HG02884 (cell line): ENCODE data around the gene CDC42BPA.

Experiments used
- ATAC-seq: cut with Tn5 transposase; IDR thresholded peaks from one replicate; pipeline ENCODE4 v1.9.1; 2021; ENCODE audit warnings: mild to moderate bottlenecking, moderate library complexity; ENCODE audit not compliant: unreplicated experiment

The CDC42BPA gene

GRCh38 chr1:227214207-227214606 lies 104.1 kb downstream of the CDC42BPA start:
- ATAC-seq = no peak

DNA sequence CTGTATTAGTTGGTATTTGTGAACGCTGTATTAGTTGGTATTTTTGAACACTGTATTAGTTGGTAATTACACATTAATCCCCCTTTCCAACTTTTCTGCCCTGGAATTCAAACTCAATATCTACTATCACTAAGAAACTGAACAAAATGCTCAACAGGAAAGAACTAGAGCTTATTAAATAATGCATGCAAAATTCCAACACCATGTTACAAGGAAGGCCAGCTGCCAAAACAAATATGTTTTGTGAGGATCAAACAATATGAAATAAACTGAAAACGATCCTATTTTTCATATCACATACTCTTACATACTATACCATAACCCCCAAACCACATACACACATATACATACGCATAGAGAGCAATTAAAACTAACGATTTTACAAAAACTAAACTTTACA lies 104.9 kb downstream of the CDC42BPA start:
- no peak for ATAC-seq

DNA sequence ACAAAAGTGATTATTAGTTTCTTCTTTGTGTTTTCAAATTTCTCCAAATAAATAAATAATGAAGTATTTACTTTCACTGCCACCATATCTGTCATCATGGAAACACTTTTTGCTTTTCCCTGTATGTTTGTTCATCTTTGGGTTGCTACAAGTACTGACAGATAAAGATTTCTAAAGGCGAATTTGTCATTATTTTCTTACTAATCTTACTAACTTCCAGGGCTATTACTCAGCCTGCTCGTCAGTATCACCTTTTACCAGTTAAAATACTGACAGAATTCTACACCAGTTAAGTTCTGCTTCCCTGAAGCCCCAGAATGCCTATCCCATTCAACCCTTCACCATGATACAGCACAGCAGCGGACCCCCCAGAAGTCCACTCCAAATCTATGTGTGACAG lies 106.1 kb downstream of the CDC42BPA start:
- ATAC-seq = no peak

DNA sequence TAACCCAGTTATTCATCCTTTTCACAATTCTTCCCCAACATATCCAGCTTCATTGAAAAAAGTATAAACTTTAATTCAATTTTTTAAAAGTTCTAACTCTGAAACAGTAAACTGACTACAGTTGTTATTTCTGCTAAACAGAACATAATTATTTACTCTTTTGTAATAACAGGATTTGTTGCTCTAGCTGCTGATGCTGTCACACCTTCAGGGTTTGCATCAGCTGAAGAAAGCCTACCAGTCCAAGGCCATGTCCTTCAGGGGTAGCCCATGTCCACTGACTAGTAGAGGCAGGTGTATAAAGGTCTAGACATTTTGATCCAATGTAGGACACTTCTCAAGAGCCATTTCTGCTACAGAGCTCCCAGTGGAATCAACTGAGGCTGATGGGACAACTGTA lies 107.7 kb downstream of the CDC42BPA start:
- ATAC-seq = no peak

GRCh38 chr1:227197064-227197463 lies 121.2 kb downstream of the CDC42BPA start:
- ATAC-seq = no peak

DNA sequence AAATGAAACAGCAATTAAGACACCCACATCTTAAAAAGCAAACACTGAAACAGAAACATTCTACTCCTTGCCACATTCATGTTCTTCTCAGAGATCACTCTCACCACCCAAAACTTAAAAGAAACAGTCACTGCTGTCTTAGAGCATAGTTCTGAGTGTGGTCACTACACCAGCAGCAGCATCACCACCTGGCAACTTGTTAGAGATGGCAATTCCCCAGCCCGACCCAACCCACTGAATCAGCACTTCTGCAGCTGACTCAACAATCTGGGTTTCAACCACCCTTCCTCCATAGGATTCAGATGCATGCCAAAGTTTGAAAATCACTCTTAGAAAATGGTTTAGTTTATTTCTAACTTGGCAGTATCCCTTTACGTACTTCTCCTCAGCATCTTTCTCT lies 126.1 kb downstream of the CDC42BPA start:
- peak; percentile 66 for ATAC-seq

DNA sequence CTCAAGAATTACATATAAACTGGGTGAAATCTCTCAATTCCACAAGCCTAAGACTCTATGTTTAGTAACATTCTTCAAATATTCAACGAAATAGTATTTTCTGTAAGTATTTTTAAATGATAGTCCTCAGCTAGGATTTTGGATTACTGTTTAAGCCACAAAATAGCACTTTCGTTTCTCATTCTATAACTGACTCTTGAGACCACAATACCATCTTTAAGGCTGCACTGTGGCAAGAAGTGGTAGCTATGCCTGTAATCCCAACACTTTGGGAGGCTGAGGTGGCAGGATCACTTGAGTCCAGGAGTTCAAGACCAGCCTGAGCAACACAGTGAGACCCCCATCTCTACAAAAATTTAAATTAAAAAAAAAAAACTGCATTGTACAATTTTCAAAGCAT lies 126.7 kb downstream of the CDC42BPA start:
- peak; percentile 60 for ATAC-seq

DNA sequence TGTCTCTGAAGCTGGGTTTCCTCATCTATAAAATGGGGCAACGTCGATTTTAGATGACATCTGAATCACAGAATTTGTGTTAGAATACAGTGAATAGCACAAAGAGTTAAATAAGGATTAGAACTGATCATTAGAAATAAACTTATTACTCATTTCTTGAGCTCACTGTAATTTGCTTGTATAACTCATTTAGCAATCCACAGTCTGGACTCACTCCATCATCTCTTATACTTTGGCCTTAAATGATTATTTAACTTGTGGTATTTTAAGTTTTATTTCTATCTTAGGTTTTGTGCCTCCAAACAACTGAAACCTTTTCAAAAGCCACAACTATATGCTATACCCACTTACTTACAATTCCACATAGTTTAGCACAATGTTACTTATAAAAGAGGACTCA lies 128.0 kb downstream of the CDC42BPA start:
- no peak for ATAC-seq

- no peak for ATAC-seq
Observed at GRCh38 chr1:227185291-227185690, 133.0 kb downstream of the CDC42BPA start.

DNA sequence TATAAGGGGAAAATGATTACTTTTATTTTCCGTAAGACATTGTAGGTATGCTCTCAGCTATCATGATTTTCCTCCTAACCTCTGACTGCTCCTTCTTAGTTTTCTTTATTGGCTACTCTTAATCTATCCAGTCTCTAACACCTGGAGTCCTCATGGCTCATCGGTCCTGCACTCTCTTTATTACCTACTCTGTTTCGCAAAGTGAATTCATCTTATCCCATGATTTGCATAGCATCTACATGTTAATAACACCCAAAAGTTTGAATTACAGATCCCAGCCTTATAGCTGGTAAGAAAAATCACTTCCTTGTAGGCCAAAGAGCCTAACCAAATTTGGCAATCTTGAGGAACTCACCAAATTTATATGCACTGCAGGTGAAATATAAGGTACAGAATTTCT lies 136.3 kb downstream of the CDC42BPA start:
- ATAC-seq = no peak

- no peak for ATAC-seq
Observed at GRCh38 chr1:227175611-227176010, 142.7 kb downstream of the CDC42BPA start.

DNA sequence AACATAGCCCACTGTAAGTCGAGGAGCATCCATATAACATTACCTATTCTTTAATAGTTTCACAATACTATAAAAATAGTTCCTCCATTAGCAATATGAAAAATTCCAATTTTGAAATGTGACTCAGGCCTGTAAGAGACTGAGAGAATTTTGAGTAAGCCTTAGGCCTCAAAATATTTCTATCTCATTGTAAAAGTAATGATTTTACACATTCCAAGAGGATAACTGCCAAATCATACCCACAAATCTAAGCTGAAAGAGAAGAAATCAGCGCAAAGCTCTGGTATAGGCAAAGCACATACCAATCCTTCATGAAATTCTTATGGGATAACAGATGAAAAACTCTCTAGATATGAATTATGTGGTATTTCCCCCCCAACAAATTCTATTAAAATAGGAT lies 144.1 kb downstream of the CDC42BPA start:
- ATAC-seq = no peak

- no peak for ATAC-seq
Observed at GRCh38 chr1:227170361-227171166, 147.7 kb downstream of the CDC42BPA start.

DNA sequence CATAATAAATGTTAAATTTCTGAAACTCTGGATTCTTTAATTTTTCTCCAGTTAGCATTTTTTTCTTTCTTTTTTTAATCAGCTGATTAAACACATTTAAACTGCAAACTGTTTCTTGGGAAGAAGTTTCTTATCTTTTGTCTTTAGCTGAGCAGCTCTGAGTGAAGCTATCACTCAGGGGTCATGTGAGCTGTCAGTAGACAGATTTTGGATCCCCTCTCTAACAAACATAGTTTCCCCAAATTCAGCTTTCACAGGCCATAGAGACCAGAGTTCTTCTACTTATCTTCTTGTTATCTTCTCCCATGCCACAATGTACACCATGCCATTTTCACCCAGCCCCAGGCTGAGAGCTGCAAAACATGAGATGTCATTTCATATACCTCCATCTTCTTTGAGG lies 148.9 kb downstream of the CDC42BPA start:
- no peak for ATAC-seq

DNA sequence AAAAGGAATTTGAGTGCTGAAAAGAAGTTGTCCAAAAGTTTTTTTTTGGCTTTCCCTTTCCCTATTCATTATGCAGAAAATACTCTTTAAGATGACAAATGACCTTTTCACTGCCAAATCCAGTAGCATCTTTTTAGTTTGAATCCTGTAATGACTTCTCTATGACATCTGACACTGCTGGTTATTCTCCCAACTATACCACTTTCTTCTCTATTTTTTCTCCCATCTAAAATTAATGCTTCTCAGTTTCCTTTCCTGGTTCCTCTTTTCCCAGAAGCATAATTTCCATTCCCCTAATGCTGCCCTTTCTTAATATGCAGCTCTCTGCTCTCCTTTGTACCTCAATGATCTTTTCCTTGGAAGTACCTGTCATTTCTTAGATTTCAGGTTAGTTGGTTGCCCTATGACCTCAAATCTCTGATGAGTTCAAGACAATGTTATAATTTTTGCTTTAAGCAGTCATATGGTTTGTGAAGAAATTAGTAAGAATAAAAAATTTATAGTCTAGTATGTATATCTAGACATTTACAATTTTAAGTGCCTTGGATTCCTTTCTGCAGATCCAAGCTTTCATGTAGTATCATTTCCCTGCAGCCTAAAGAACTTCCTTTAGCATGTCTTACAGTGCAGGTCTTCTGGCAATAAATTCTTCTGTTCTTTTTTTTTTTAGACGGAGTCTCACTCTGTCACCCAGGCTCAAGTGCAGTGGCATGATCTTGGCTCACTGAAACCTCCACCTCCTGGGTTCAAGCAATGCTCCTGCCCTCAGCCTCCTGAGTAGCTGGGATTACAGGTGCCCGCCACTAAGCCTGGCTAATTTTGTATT lies 150.8 kb downstream of the CDC42BPA start:
- no peak for ATAC-seq

DNA sequence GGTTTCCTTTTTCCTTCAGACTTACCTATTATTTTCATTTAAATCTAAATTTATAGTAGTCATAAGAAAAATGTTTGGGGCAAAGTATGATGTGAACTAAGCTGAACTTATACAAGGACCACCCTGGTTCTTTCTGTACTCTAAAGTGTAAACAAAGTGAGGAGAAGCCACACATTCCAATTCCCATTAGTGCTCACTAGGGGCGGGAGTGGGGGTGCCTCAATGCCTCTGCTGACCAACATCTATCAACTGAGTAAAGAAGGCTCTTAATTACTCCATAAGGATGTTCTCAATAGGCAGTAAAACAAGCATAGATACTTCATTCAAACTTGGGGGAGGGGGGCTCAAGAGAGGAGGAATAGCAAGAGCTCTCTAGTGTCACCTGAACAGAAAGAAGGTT lies 151.7 kb downstream of the CDC42BPA start:
- ATAC-seq = no peak

DNA sequence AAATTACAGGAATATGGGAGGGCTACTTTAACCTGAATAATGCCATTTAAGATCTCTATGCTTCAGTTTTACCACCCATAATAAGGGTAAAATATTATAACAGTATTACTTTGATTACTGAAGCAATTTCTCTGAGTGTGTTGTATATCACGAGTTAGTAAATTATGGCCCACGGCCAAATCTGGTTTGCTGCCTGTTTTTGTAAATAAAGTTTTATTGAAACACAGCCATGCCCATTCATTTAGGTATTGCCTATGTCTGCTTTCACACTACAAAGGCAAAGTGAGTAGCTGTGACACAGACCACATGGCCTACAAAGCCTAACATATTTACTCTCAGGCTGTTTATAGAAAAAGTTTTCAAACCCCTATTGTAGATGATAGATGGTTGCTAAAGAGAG lies 156.8 kb downstream of the CDC42BPA start:
- no peak for ATAC-seq

GRCh38 chr1:227156520-227156919 lies 161.8 kb downstream of the CDC42BPA start:
- no peak for ATAC-seq

- no peak for ATAC-seq
Observed at GRCh38 chr1:227155688-227156087, 162.6 kb downstream of the CDC42BPA start.

GRCh38 chr1:227155004-227155403 lies 163.3 kb downstream of the CDC42BPA start:
- no peak for ATAC-seq

DNA sequence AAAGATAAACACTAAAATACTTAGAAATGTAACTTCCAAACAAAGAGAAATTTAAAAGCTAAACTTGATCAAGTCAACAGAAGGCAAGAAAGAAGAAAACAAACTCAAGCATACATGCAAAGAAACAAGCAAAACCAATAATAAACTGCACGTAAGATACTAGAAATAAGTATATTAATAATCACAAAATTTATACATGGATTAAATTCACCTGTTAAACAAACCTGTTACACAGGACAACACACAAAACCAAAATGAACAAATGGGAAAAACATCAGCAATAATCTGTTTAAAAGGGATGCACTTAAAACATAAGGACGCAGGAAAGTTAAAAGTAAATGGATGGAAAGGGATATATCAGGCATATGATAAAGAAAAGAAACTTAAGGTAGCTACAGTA lies 165.8 kb downstream of the CDC42BPA start:
- ATAC-seq = no peak

GRCh38 chr1:227140376-227140775 lies 177.9 kb downstream of the CDC42BPA start:
- ATAC-seq = no peak
